H1 (cell line): Measurements from ENCODE around the gene METTL6. TPM values are rescaled to one million over a fixed set of nuclear protein-coding genes. Genes with fewer than 3 reads are reported as not detected.

Experiments
- CTCF ChIA-PET: fragments of 300-600 bp; sonication (Branson Sonifier 250); formaldehyde crosslinking; loops from one replicate; lab custom pipeline; 2021; ENCODE audit not compliant: partially characterized antibody; lab: Charles Lee
- POLR2A ChIA-PET: fragments of 300-600 bp; sonication (Branson Sonifier 250); formaldehyde crosslinking; loops from one replicate; lab custom pipeline; 2021; ENCODE audit warnings: inconsistent platforms; ENCODE audit not compliant: partially characterized antibody; lab: Charles Lee
- DNase-seq, 2 experiments: peaks; one replicate each; pipeline versions ENCODE4 v3.0.0 to v3.0.0-alpha.2; 2010 to 2022; ENCODE audit warnings: low spot score in 2 of 2, low read depth in 1 of 2, mixed read lengths in 1 of 2
- FAIRE-seq: peaks from 2 replicates; lab custom pipeline; 2011; peaks lifted over from hg19 to GRCh38; lab: Jason Lieb, UNC
- H2AFZ ChIP-seq: 2 replicates; pipeline ENCODE4 v1.8.1; 2012; ENCODE audit warnings: low read length, inconsistent platforms
- H2AK5ac ChIP-seq: 2 replicates; pipeline ENCODE4 v1.6.1; 2013; ENCODE audit warnings: low read depth, low read length
- H2BK120ac ChIP-seq: replicated peaks from 2 replicates; pipeline ENCODE3; 2013; ENCODE audit warnings: low read depth, low read length, inconsistent platforms
- H2BK12ac ChIP-seq: 2 replicates; pipeline ENCODE4 v1.6.1; 2013; ENCODE audit warnings: low read depth, low read length
- H2BK15ac ChIP-seq: 2 replicates; pipeline ENCODE4 v1.6.1; 2013; ENCODE audit warnings: low read length
- H2BK20ac ChIP-seq: 2 replicates; pipeline ENCODE4 v1.6.1; 2013; ENCODE audit warnings: low read length
- H2BK5ac ChIP-seq: 2 replicates; pipeline ENCODE4 v1.6.1; 2013; ENCODE audit warnings: low read depth, low read length
- H3K14ac ChIP-seq: 2 replicates; pipeline ENCODE4 v1.6.1; 2013; ENCODE audit warnings: inconsistent platforms; ENCODE audit not compliant: insufficient read length
- H3K18ac ChIP-seq: 2 replicates; pipeline ENCODE4 v1.6.1; 2013; ENCODE audit warnings: low read length; ENCODE audit errors: extremely low read depth
- H3K23ac ChIP-seq: 2 replicates; pipeline ENCODE4 v1.6.1; 2013; ENCODE audit warnings: inconsistent platforms; ENCODE audit not compliant: insufficient read length
- H3K23me2 ChIP-seq: 2 replicates; pipeline ENCODE4 v1.6.1; 2013; ENCODE audit warnings: low read depth, low read length
- H3K27ac ChIP-seq: 2 replicates; pipeline ENCODE4 v1.6.1; 2011; ENCODE audit warnings: low read depth, low read length, inconsistent platforms
- H3K27me3 ChIP-seq, 4 experiments: replicated peaks in 1 of 4; 1 replicate in 1 of 4; 2 replicates in 3 of 4; pipeline versions ENCODE4 v1.6.1 to v1.8.1; 2011 to 2013; ENCODE audit warnings: low read length in 3 of 4, mild to moderate bottlenecking in 3 of 4, inconsistent platforms in 2 of 4, mixed read lengths in 2 of 4, moderate library complexity in 1 of 4; ENCODE audit not compliant: control insufficient read depth in 3 of 4, insufficient read depth in 3 of 4; ENCODE audit errors: extremely low read depth in 1 of 4
- H3K36me3 ChIP-seq, 4 experiments: 2 replicates each; pipeline versions ENCODE4 v1.6.1 to v1.8.1; 2011 to 2013; ENCODE audit warnings: mild to moderate bottlenecking in 4 of 4, low read length in 3 of 4, moderate library complexity in 2 of 4, control low read depth in 1 of 4, inconsistent platforms in 1 of 4; ENCODE audit not compliant: insufficient read depth in 4 of 4, control insufficient read depth in 2 of 4
- H3K4ac ChIP-seq: replicated peaks from 2 replicates; pipeline ENCODE3; 2013; ENCODE audit warnings: low read length, low read depth, mixed read lengths, inconsistent platforms; ENCODE audit not compliant: insufficient read length
- H3K4me1 ChIP-seq, 4 experiments: replicated peaks in 1 of 4; 1 replicate in 1 of 4; 2 replicates in 3 of 4; pipeline versions ENCODE4 v1.6.1 to v1.8.1; 2011 to 2013; ENCODE audit warnings: low read length in 3 of 4, inconsistent platforms in 2 of 4, mixed read lengths in 1 of 4; ENCODE audit not compliant: insufficient read depth in 4 of 4, control insufficient read depth in 3 of 4
- H3K4me2 ChIP-seq, 2 experiments: 2 replicates each; pipeline versions ENCODE4 v1.6.1 to v1.8.1; 2011 to 2013; ENCODE audit warnings: low read depth in 2 of 2, low read length in 2 of 2, control low read depth in 1 of 2, inconsistent platforms in 1 of 2, mild to moderate bottlenecking in 1 of 2; ENCODE audit not compliant: insufficient read depth in 1 of 2
- H3K4me3 ChIP-seq, 4 experiments: fragments of 200-600, 300-600 bp in 1 of 4; sonication (generic), shearing (Covaris generic), sonication (Bioruptor Twin) in 1 of 4; 2 replicates each; pipeline versions ENCODE4 v1.5.1 to v1.8.1; 2011 to 2016; ENCODE audit warnings: low read length in 4 of 4, low read depth in 3 of 4, control low read depth in 2 of 4, inconsistent platforms in 2 of 4, mild to moderate bottlenecking in 2 of 4, mixed read lengths in 1 of 4, moderate library complexity in 1 of 4; ENCODE audit not compliant: insufficient read depth in 2 of 4; ENCODE audit errors: extremely low read depth in 1 of 4
- H3K56ac ChIP-seq: replicated peaks from 2 replicates; pipeline ENCODE3; 2013; ENCODE audit warnings: low read depth, mild to moderate bottlenecking, mixed read lengths, low read length, inconsistent platforms; ENCODE audit not compliant: insufficient read length
- H3K79me1 ChIP-seq: 2 replicates; pipeline ENCODE4 v1.6.1; 2013; ENCODE audit warnings: low read depth, low read length, control low read depth
- H3K79me2 ChIP-seq, 2 experiments: 2 replicates each; pipeline versions ENCODE4 v1.6.1 to v1.8.1; 2012 to 2013; ENCODE audit warnings: low read length in 2 of 2, mild to moderate bottlenecking in 2 of 2, inconsistent platforms in 1 of 2; ENCODE audit not compliant: insufficient read depth in 2 of 2, control insufficient read depth in 1 of 2
- H3K9ac ChIP-seq, 4 experiments: replicated peaks in 1 of 4; 1 replicate in 1 of 4; 2 replicates in 3 of 4; pipeline versions ENCODE4 v1.6.1 to v1.8.1; 2011 to 2013; ENCODE audit warnings: low read depth in 3 of 4, low read length in 3 of 4, control low read depth in 2 of 4, mild to moderate bottlenecking in 2 of 4, moderate library complexity in 2 of 4, inconsistent platforms in 1 of 4; ENCODE audit errors: extremely low read depth in 1 of 4
- H3K9me3 ChIP-seq, 2 experiments: 2 replicates each; pipeline versions ENCODE4 v1.6.1 to v1.8.1; 2012 to 2013; ENCODE audit warnings: mild to moderate bottlenecking in 2 of 2, moderate library complexity in 2 of 2, control low read depth in 1 of 2, inconsistent platforms in 1 of 2, low read depth in 1 of 2, low read length in 1 of 2, mixed read lengths in 1 of 2; ENCODE audit not compliant: insufficient read depth in 2 of 2
- H4K20me1 ChIP-seq, 2 experiments: replicated peaks in 1 of 2; 2 replicates each; pipeline versions ENCODE3 to v1.8.1; 2011 to 2013; ENCODE audit warnings: inconsistent platforms in 2 of 2, low read length in 2 of 2, mild to moderate bottlenecking in 1 of 2; ENCODE audit not compliant: insufficient read depth in 2 of 2, control insufficient read depth in 1 of 2
- H4K5ac ChIP-seq: 2 replicates; pipeline ENCODE4 v1.6.1; 2013; ENCODE audit warnings: low read length, low read depth, mixed read lengths, inconsistent platforms; ENCODE audit not compliant: insufficient read length
- H4K8ac ChIP-seq: 2 replicates; pipeline ENCODE4 v1.8.0; 2013; ENCODE audit warnings: mild to moderate bottlenecking, moderate library complexity, low read length, inconsistent platforms; ENCODE audit not compliant: insufficient read depth; ENCODE audit errors: extremely low read depth
- H4K91ac ChIP-seq: replicated peaks from 2 replicates; pipeline ENCODE3; 2013; ENCODE audit warnings: low read length, mixed read lengths, inconsistent platforms; ENCODE audit not compliant: insufficient read length
- ASH2L ChIP-seq: fragments of 200-600, 300-600 bp; sonication (generic); IDR thresholded peaks from one replicate; pipeline ENCODE4 v1.7.1; 2017; ENCODE audit warnings: low read length
- BCL11A ChIP-seq, 2 experiments: IDR thresholded peaks; one replicate each; pipeline ENCODE4 v1.6.1; 2011; ENCODE audit warnings: low read depth in 2 of 2, low read length in 2 of 2, mild to moderate bottlenecking in 2 of 2
- CEBPB ChIP-seq: IDR thresholded peaks from 2 replicates; pipeline ENCODE4 v1.6.1; 2012; ENCODE audit warnings: low read depth, low read length
- CTBP2 ChIP-seq: IDR thresholded peaks from 2 replicates; pipeline ENCODE4 v1.7.0; 2011; ENCODE audit warnings: borderline replicate concordance, mild to moderate bottlenecking, moderate library complexity, mixed read lengths, low read length; ENCODE audit not compliant: insufficient read depth, insufficient read length
- GTF2F1 ChIP-seq: IDR thresholded peaks from 2 replicates; pipeline ENCODE4 v1.6.1; 2012; ENCODE audit warnings: low read depth, low read length, improper control_type of control experiment, borderline replicate concordance
- HDAC6 ChIP-seq: IDR thresholded peaks from one replicate; pipeline ENCODE4 v1.7.1; 2012; ENCODE audit warnings: low read depth, mild to moderate bottlenecking, inconsistent platforms, low read length, moderate library complexity
- POLR2A ChIP-seq, 2 experiments: IDR thresholded peaks; 1 replicate in 1 of 2; 2 replicates in 1 of 2; pipeline ENCODE4 v1.6.1; 2011; ENCODE audit warnings: low read depth in 2 of 2, low read length in 2 of 2, mild to moderate bottlenecking in 2 of 2; ENCODE audit errors: control extremely low read depth in 1 of 2
- POLR2AphosphoS5 ChIP-seq: IDR thresholded peaks from 2 replicates; pipeline ENCODE4 v1.6.1; 2011; ENCODE audit warnings: low read depth, low read length
- RFX5 ChIP-seq: IDR thresholded peaks from 2 replicates; pipeline ENCODE4 v1.6.1; 2011; ENCODE audit warnings: low read depth, low read length, improper control_type of control experiment, borderline replicate concordance
- SAP30 ChIP-seq: fragments of 300-600 bp; sonication (generic); IDR thresholded peaks from 2 replicates; pipeline ENCODE4 v1.7.1; 2012; ENCODE audit warnings: low read length, moderate library complexity, mild to moderate bottlenecking, inconsistent platforms; ENCODE audit not compliant: insufficient read depth, insufficient replicate concordance
- SIN3A ChIP-seq, 2 experiments: IDR thresholded peaks in 1 of 2; conservative IDR thresholded peaks in 1 of 2; 2 replicates each; pipeline ENCODE4 v1.6.1; 2011 to 2012; ENCODE audit warnings: low read length in 2 of 2, improper control_type of control experiment in 1 of 2, low read depth in 1 of 2, mild to moderate bottlenecking in 1 of 2
- SIX5 ChIP-seq: IDR thresholded peaks from 2 replicates; pipeline ENCODE4 v1.6.1; 2011; ENCODE audit warnings: mild to moderate bottlenecking, low read depth, low read length
- TAF1 ChIP-seq: IDR thresholded peaks from 2 replicates; pipeline ENCODE4 v1.6.1; 2011; ENCODE audit warnings: mild to moderate bottlenecking, low read depth, low read length
- ZNF274 ChIP-seq: IDR thresholded peaks from 2 replicates; pipeline ENCODE4 v1.7.0; 2012; ENCODE audit warnings: low read length, borderline replicate concordance; ENCODE audit errors: extremely low read depth
- WGBS, 2 experiments: shearing (Covaris generic) in 1 of 2; methylation state at CpG; one replicate each; pipeline versions ENCODE4 v1.1.6 to v1.1.7; 2013 to 2015; ENCODE audit warnings: low lambda C conversion rate in 2 of 2, mixed read lengths in 2 of 2, inconsistent platforms in 1 of 2, low coverage in 1 of 2, missing lambda C conversion rate in 1 of 2; ENCODE audit not compliant: insufficient replicate concordance in 2 of 2, insufficient coverage in 1 of 2, insufficient read length in 1 of 2; ENCODE audit errors: extremely low coverage in 1 of 2, missing lambda C conversion rate in 1 of 2; 5-methylcytosine and 5-hydroxymethylcytosine counted together
- polyA plus RNA-seq, 7 experiments: library from polyadenylated mRNA; depleted of rRNA in 3 of 7; stranded (reverse) in 5 of 7; unstranded in 2 of 7; fragments of >200 nt in 5 of 7; fragments of 200-250 nt in 2 of 7; gene quantifications; 1 replicate in 5 of 7; 2 replicates in 1 of 7; 4 replicates in 1 of 7; pipeline versions ENCODE4 v1.2.1 to v1.2.3, GENCODE V29; 2011 to 2013; ENCODE audit warnings: missing spikeins in 2 of 7, mixed read lengths in 2 of 7
- total RNA-seq: library from RNA; stranded (reverse); fragmentation: NEBNext Ultra II Directional; extraction: Animal tissue kit (Norgen Biotek cat#: 25700); gene quantifications from 2 replicates; pipeline ENCODE4 v1.2.1, GENCODE V29; 2021

The METTL6 gene
- total and polyA plus RNA-seq, 2 of the 8 experiments (the other 6 are each of a cell fraction or from before 2014, with no cell fraction given), result 18.4 to 20.0 TPM

DNA sequence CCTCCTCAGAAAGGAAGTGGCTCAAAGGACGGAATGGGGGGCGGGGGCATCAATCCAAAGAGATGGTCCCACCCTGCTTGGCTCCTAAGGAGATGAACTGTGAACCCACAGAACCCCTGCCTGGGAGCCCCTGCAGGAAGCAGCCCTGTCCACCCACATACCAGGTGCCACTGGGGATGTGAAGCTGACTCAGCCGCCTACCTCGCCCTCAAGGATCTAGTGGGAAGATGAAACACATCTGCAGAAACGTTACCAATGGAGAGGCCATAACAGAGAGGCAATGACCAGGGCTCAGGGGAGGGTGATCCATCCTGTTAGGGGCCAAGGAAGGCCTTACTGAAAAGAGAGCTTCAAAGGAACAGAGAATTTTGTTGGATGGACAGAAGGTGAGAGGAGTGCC is 35.1 kb upstream of the METTL6 start:
- Histone ChIP-seq H3K36me3 (no peaks in the 10 kb centered on the region), H3K27me3 (no peaks in the 10 kb centered on the region), H3K4me3 (no peak overlapping the region), H3K4me2 (no peak overlapping the region), H2BK20ac (no peak overlapping the region), H4K8ac (no peak overlapping the region), H4K91ac (no peak overlapping the region)
- no peak for FAIRE-seq
- CTCF ChIA-PET, result interaction anchor here (1.0 kb wide), 2 partner anchors 9 to 28 kb away, joined by 4 read pairs; no protein-coding TSS in a partner anchor
- TF ChIP-seq CEBPB, result no peak
- no peak for TF ChIP-seq ZNF274
- TF ChIP-seq POLR2A (IDR thresholded peaks at IDR 0.05; ENCODE audit: control extremely low read depth in 1 of 2, low read depth in 2 of 2, low read length in 2 of 2), result no peak
- no peak for TF ChIP-seq GTF2F1
- no peak for TF ChIP-seq TAF1
- TF ChIP-seq HDAC6, result no peak
- TF ChIP-seq SIN3A (conservative IDR thresholded peaks at IDR 0.05 in 1 of 2, IDR thresholded peaks at IDR 0.05 in 1 of 2; ENCODE audit: low read depth in 1 of 2, low read length in 2 of 2), result no peak
- no peak for TF ChIP-seq POLR2AphosphoS5
- TF ChIP-seq RFX5, result no peak
- TF ChIP-seq CTBP2, result no peak
- no peak for TF ChIP-seq SIX5
- TF ChIP-seq SAP30, result no peak
- TF ChIP-seq BCL11A (IDR thresholded peaks at IDR 0.05; ENCODE audit: low read depth in 2 of 2, low read length in 2 of 2), result no peak
- no peak for TF ChIP-seq ASH2L
- TF ChIP-seq, all 59 proteins: peak for 0
- 92% methylated on average over 5 of the region's 5 CpGs; no CpG with 5 or more reads in 1 of the 2 experiments for WGBS, 2 experiments
- no peaks in the 10 kb centered on the region for H3K79me2 ChIP-seq
- no peak overlapping the region for H2BK120ac ChIP-seq
- H3K27ac ChIP-seq, result no peak overlapping the region
- H3K18ac ChIP-seq, result no peak overlapping the region
- H3K4me1 ChIP-seq, result no peaks in the 10 kb centered on the region
- H3K79me1 ChIP-seq, result no peaks in the 10 kb centered on the region
- H3K9ac ChIP-seq, result no peak overlapping the region
- POLR2A ChIA-PET, result no interaction called here
- no peak overlapping the region for H3K23ac ChIP-seq
- no peak for DNase-seq
- no peak overlapping the region for H3K4ac ChIP-seq
- no peak overlapping the region for H3K14ac ChIP-seq
- no peak overlapping the region for H4K5ac ChIP-seq
- no peak overlapping the region for H2AK5ac ChIP-seq
- no peak overlapping the region for H2BK5ac ChIP-seq
- H3K56ac ChIP-seq, result no peak overlapping the region
- no peaks in the 10 kb centered on the region for H4K20me1 ChIP-seq
- H3K23me2 ChIP-seq, result no peaks in the 10 kb centered on the region
- H3K9me3 ChIP-seq, result no peaks in the 10 kb centered on the region
- H2AFZ ChIP-seq, result no peak overlapping the region
- H2BK15ac ChIP-seq, result no peak overlapping the region
- no peak overlapping the region for H2BK12ac ChIP-seq
